ENCODE measurements around the gene TMEFF1.

The TMEFF1 gene

GRCh38 chr9:100448266-100448665, 24.7 kb upstream of the TMEFF1 start:
- DNase-seq (ENCODE audit: low read depth in 2 of 2), result no peak

DNA sequence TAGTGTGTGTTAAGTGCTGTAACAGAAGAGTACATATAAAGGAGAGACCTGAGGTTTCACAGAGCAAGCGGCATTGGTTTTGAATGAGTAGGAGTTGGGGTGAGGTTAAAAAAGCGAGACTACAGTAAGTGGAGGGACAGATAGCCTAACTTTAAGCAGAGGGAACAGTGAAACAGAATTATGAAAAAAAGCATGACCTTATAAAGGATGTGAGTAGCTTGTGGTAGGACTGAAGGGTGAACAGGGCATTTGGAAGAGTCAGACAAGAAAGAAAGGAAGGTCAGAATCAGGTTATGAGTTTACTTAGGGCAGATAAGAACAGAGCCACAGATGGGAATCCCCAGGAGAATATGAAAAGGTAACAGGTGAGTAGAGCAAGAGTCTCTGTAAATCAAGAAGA, 23.5 kb upstream of the TMEFF1 start:
- no peak for DNase-seq (ENCODE audit: low read depth in 2 of 2)

DNA sequence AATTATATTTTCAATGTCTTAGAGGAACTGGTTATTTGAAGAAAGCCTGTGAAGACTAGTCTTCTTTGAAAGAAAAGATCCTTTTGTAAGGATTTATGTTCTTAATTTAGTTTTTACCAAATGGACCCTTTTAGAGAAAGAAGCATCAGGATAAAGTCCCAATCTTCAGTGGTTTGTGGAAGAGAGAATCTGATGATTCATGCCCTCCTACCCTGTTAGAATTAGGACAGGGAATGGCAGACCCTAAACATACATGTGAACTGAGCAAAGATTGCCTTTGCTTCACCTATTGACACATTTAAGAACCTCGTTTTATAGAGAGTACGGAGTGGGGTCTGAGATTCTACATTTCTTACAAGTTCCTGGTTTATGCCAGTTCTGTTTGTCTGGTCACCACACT, 20.1 kb upstream of the TMEFF1 start:
- DNase-seq (ENCODE audit: low read depth in 2 of 2), result no peak

GRCh38 chr9:100455470-100455869, 17.5 kb upstream of the TMEFF1 start:
- DNase-seq (ENCODE audit: low read depth in 2 of 2), result no peak

DNA sequence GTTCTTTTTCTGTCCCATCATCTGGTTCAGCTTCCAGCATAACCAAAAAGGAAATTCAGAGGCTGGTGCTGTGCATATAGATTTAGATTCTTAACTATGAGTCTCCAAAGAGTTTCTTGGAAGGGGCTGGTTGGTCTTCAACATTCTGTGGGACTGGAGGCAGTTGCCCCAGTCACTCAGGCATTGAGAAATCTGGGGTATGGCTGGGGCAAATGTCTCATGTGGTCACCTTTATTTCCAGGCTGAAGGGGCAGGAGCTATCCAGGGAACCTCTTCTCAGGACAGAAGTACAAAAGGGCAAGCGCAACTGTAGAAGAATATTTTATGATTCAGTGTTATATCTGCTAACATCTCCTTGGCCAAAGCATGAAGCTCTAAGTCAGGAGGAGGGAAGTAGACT, 15.4 kb upstream of the TMEFF1 start:
- no peak for DNase-seq (ENCODE audit: low read depth in 2 of 2)

GRCh38 chr9:100459963-100460362, 13.0 kb upstream of the TMEFF1 start:
- no peak for DNase-seq (ENCODE audit: low read depth in 2 of 2)

DNA sequence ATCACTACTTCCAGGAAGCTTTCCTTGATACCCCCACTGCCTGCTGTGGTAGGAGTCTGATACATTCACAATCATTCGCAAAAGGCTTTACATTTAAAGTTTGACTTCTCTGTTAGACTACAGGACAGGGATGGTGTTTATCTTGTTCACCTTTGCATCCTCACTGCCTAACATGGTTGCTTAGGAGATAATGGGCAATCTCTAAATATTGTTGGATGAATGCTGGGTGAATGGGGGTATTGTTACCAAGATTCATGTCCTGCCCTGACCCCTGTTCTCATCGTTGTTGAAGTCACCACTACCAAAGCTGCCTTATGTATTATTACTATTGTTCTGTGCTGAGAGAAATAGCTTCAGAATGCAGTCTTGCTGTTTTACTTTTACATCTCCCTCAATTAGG, 7.7 kb upstream of the TMEFF1 start:
- DNase-seq (ENCODE audit: low read depth in 2 of 2), result no peak

GRCh38 chr9:100465761-100466160, 7.2 kb upstream of the TMEFF1 start:
- no peak for DNase-seq (ENCODE audit: low read depth in 2 of 2)

GRCh38 chr9:100466171-100466828, 6.6 kb upstream of the TMEFF1 start:
- DNase-seq (ENCODE audit: low read depth in 2 of 2), result no peak

DNA sequence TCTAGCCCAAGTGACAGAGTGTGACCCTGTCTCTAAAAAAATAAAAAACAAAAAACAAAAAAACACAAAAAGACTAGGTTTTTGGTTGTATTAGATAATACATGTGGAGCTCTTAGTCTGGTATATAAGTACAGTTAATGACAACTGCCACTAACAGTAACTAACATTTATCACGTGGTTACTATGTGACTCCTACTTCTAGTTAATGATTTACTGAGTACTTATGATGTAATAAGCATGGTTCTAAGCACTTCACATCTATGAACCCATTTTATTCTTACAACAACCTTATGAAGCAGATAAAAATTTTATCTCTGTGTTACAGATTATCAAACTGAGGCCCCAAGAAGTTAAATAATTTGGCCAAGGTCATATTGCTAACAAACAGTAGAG, 6.1 kb upstream of the TMEFF1 start:
- no peak for DNase-seq (ENCODE audit: low read depth in 2 of 2)

- DNase-seq (ENCODE audit: low read depth in 2 of 2), result no peak
These were observed 4.9 kb upstream of the TMEFF1 start for GRCh38 chr9:100468041-100468440.

DNA sequence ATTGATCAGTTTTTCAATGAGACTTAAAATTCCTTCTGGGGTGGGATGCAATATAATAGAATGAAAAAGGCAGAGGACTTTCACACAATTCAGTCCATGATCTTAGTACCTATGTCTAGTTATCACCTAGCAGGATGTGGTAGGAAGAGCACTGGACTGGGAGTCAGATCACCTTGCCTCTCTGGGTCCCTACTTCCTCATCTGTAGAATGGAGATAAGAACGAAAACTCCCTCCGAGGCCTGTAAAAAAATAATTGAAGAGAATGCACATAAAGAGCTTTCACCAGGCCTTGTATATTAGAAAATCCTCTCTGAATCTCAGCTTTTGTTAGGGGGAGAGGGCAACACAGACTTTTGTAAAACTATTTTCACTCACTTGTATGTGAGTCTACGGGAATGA, 681 bp upstream of the TMEFF1 start:
- no peak for DNase-seq (ENCODE audit: low read depth in 2 of 2)

DNA sequence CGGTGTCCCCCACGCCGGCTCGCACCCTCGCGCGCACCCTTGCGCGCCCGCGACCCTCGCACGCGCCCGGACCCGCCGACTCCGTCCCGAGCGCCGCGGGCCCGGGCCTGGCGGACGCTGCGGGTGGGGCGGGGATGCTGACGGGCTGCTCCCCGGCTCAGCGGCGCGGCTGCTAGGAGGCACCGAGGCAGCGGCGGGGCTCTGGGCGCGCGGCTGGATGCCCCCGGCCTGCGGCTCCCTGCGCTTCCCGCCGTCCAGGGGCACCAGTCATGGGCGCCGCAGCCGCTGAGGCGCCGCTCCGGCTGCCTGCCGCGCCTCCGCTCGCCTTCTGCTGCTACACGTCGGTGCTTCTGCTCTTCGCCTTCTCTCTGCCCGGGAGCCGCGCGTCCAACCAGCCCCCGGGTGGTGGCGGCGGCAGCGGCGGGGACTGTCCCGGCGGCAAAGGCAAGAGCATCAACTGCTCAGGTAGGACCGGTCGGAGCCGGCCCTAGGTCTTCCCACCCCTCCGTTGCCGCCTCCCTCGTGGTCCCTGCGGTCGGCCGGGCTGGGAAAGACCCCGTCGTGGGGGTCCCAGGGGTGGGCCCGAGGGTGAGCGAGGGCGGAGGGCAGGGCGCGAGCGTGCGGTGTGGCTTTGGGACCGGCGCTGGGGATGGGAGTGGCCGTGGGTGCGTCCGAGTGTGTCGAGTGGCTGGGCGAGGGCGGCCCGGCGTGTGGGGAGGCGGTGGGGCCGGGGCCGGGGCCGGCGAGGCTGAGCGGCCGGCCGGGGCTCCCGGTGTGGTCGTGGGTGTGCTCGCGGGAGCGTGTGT, 530 bp downstream of the TMEFF1 start:
- DNase-seq (ENCODE audit: low read depth in 2 of 2), result peak; percentile 1 to 12

- DNase-seq (ENCODE audit: low read depth in 2 of 2), result peak in 1 of 2 donors; percentile 1
These were observed 1.4 kb downstream of the TMEFF1 start for GRCh38 chr9:100474082-100474923.

DNA sequence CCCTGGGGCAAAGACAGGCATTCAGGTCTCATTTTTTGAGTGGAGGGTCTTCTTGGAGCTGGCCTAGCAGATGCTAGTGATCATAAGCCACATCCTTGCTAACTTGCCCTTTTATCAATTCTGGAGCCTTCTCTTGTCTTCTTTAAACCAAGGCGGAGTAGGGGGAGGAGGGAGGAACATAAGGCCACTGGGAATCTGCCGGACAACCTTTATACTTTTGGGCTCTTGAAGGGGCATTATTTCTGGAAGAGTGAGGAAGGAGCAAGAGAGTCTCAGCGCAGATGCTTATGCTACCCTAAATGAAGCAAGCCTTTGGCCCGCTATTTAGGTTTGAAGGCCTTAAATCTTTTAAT, 2.0 kb downstream of the TMEFF1 start:
- no peak for DNase-seq (ENCODE audit: low read depth in 2 of 2)

- DNase-seq (ENCODE audit: low read depth in 2 of 2), result no peak
These were observed 4.3 kb downstream of the TMEFF1 start for GRCh38 chr9:100477241-100477640.

GRCh38 chr9:100478192-100478591, 5.2 kb downstream of the TMEFF1 start:
- DNase-seq (ENCODE audit: low read depth in 2 of 2), result no peak

DNA sequence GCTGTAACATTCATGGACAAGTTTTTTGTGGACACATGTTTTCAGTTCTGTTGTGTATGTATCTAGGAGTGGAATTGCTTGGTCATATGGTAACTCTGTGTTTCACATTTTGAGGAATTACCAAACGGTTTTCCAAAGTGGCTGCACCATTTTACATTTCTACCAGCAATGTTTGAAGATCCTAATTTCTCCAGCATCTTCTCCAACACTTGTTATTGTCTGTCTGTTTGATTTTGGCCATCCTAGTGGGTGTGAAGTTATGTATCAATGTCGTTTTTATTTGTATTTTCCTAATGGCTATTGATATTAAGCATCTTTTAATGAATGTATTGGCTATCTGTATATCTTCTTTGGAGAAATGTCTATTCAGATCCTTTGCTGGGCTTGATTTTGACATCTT, 6.9 kb downstream of the TMEFF1 start:
- DNase-seq (ENCODE audit: low read depth in 2 of 2), result no peak

GRCh38 chr9:100485196-100485595, 12.2 kb downstream of the TMEFF1 start:
- no peak for DNase-seq (ENCODE audit: low read depth in 2 of 2)

DNA sequence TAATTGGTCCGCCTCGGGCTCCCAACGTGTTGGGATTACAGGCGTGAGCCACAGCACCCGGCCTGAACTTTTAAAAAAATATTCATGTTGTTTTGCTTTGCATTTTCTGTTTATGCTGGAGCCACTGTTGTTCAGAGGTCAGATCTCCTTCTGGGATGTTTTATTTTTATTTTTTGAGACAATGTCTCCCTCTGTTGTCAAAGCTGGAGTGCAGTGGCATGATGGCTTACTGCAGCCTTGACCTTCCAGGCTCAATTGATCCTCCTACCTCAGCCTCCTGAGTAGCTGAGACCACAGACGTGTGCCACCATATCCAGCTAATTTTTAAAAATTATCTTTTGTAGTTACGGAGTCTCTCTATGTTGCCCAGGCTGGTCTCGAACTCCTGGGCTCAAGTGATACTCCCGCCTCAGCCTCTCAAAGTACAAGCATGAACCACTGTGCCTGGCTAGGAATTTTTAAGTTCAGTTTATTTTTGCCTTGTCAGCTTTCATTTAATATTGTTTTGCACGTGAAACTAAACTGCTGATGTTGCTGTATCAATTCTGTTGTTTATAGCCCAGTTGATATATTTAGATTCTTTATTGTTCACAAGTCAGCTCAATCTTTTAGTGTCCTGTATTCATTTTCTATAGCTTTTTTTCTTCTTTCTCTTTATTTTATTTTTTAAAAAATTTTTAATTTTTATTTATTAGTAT, 13.7 kb downstream of the TMEFF1 start:
- no peak for DNase-seq (ENCODE audit: low read depth in 2 of 2)

DNA sequence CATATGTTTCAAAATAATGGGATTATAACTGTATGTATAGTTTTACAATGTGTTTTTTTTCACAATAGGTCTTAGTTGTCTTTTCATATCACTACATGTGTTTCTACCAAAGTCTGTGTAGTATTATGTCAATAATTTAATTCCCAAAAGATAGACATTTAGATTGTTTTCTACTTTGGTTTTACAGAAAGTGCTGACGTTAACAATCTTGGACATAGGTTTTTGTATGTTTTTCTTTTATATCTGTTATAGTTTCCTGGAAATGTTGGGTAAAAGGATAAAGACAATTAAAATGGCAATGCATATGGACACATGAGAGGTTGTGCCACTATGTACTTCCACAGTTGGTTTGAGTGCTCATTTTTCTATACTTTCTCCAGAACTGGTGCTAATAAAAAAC, 15.2 kb downstream of the TMEFF1 start:
- DNase-seq (ENCODE audit: low read depth in 2 of 2), result no peak

DNA sequence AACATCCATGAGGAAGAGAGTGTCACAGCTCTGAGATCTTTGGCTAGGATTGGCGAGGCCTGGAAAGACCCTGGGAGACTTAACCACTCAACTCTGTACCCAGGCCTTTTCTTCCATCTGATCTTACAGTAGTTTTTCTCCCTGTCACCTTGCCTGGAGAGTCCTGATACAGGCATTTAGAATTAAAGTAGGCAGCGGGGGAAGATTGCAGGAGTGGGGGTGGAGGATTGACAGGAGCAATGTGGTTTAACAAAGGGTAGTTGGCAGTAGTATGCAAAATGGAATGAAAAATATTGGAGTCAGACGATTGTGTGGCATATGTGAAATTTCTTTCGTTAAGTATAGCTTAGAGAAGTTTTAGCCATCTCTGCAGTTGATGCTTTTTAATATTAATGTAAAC, 16.9 kb downstream of the TMEFF1 start:
- no peak for DNase-seq (ENCODE audit: low read depth in 2 of 2)

All from activated CD4-positive, alpha-beta T cell treated with anti-CD3 and anti-CD28 coated beads for 24 hours (primary cell).